Heart left ventricle (tissue), 16 donors: ENCODE results near the gene MVB12B. TPM values are rescaled to one million over a fixed set of nuclear protein-coding genes. Genes with fewer than 3 reads are reported as not detected.
A peak's percentile ranks its signal among the peaks of the same experiment; 100 is the strongest.

ENCODE experiments used
- ATAC-seq, 4 donors: fragments of 200-7000 bp; cut with Tn5 transposase; one replicate each; pipeline ENCODE4 v1.9.1; 2020 to 2022; ENCODE audit warnings: moderate library complexity in 4 of 4, mild to moderate bottlenecking in 3 of 4, moderate number of reproducible peaks in 1 of 4
- DNase-seq, 5 donors: peaks; one replicate each; pipeline ENCODE4 v3.0.0-alpha.2; 2020
- H3K27ac ChIP-seq, 12 donors: fragments of 200-600 bp; sonication (generic) in 4 of 12; one replicate each; pipeline versions ENCODE4 v1.5.0 to v1.8.0; 2016 to 2022; ENCODE audit warnings: mild to moderate bottlenecking in 2 of 12
- H3K27me3 ChIP-seq, 9 donors: fragments of 200-600 bp; sonication (generic) in 2 of 9; one replicate each; pipeline versions ENCODE4 v1.5.1 to v1.8.0; 2016 to 2022; ENCODE audit warnings: mild to moderate bottlenecking in 3 of 9
- H3K36me3 ChIP-seq, 9 donors: fragments of 200-600 bp; sonication (generic) in 2 of 9; one replicate each; pipeline versions ENCODE4 v1.5.0 to v1.8.0; 2018 to 2022; ENCODE audit warnings: mild to moderate bottlenecking in 2 of 9
- H3K4me1 ChIP-seq, 12 donors: fragments of 200-600 bp; sonication (generic) in 4 of 12; one replicate each; pipeline versions ENCODE4 v1.5.0 to v1.8.0; 2016 to 2022; ENCODE audit warnings: mild to moderate bottlenecking in 3 of 12
- H3K4me3 ChIP-seq, 12 donors: fragments of 200-600 bp; sonication (generic) in 4 of 12; one replicate each; pipeline versions ENCODE4 v1.5.0 to v1.8.0; 2017 to 2022; ENCODE audit warnings: mild to moderate bottlenecking in 9 of 12, moderate library complexity in 4 of 12
- H3K9me3 ChIP-seq, 12 donors: fragments of 200-600 bp; sonication (generic) in 4 of 12; one replicate each; pipeline versions ENCODE4 v1.5.0 to v1.8.0; 2016 to 2022; ENCODE audit warnings: mild to moderate bottlenecking in 1 of 12
- CTCF ChIP-seq, 12 donors: fragments of 200-600 bp; sonication (generic) in 4 of 12; IDR thresholded peaks; one replicate each; pipeline versions ENCODE4 v1.5.0 to v1.8.0; 2018 to 2022; ENCODE audit warnings: antibody characterized with exemption in 12 of 12, mild to moderate bottlenecking in 5 of 12
- POLR2A ChIP-seq, 2 donors: fragments of 450-650 bp; IDR thresholded peaks; one replicate each; pipeline ENCODE4 v1.6.1; 2017; ENCODE audit warnings: antibody characterized with exemption in 2 of 2, mild to moderate bottlenecking in 2 of 2, moderate library complexity in 2 of 2
- WGBS, 4 donors: extraction: QIAGEN DNeasy Blood & Tissue Kit in 2 of 4; methylation state at CpG; one replicate each; pipeline versions ENCODE4 v1.1.5 to v1.1.7; 2013 to 2018; 5-methylcytosine and 5-hydroxymethylcytosine counted together
- intact Hi-C, 10 donors: fragments of 100-400 bp; cut with DNase I; formaldehyde crosslinking; loops; one replicate each; pipeline versions ENCODE4 v1.11.1 to v1.14.2; 2022
- polyA plus RNA-seq, 2 donors: library from polyadenylated mRNA; stranded (reverse); fragments of 200-250 nt; gene quantifications; one replicate each; pipeline ENCODE4 v1.2.3, GENCODE V29; 2013
- total RNA-seq, 9 donors: library from RNA; depleted of rRNA in 2 of 9; stranded (reverse); fragments of >200 nt in 2 of 9; fragmentation: NEBNext Ultra II Directional in 3 of 9; extraction: Animal tissue kit (Norgen Biotek cat#: 25700) in 3 of 9; gene quantifications; one replicate each; pipeline versions ENCODE4 v1.1.0 to v1.2.4, GENCODE V29; 2016 to 2023
- donor health status: ischemic (EF 13 %, LVEDD 7.1; RV severe dilation, severe dysfunction).
- donor health status: healthy with polysubstance abuse.
- donor health status: DM: no; HTN: yes; CAD: no.
- donor health status: DM: no; HTN: no; CAD: no.
- donor health status: ischemic (EF 25% LVEDD 6.9; RV normal size, moderate dysfunction).
- donor health status: ischemic (EF 25% LVEDD 5.7; RV mildly dilated, moderate dysfunction).
- donor health status: healthy.
- donor health status: DM: yes; HTN: yes; CAD: no.
- donor health status: ischemic (EF 35%, LVEDD 5.7; RV mildly dilated, moderate dysfunction).
- donor health status: nonischemic (EF 11% LVEDD 7.7; RV severe dilation, severe dysfunction).
- donor health status: DM: yes; HTN: yes; CAD: no.
- donor health status: PGD.
- donor health status: ischemic (EF 29% LVEDD 5.4; RV normal size, mild dysfunction).
- donor health status: nonischemic (EF 23%, LVEDD 6.1; RV moderate dilation, normal function).

The MVB12B gene
- total and polyA plus RNA-seq, 11 donors = 4.9 to 16.2 (median 11.0) TPM

GRCh38 chr9:126354887-126355770 is 28.5 kb downstream of the MVB12B start:
- Histone ChIP-seq H3K36me3 (peaks cover 0 to 4% (median 0%) of the 10 kb centered on the region in 9 donors), H3K4me3 (no peak overlapping the region), H3K4me1 (peaks cover 0 to 30% (median 0%) of the 10 kb centered on the region in 12 donors), H3K9me3 (peaks cover 0 to 45% (median 2%) of the 10 kb centered on the region in 12 donors), H3K27ac (peak overlapping the region in 1 of 12 donors; percentile 43), H3K27me3 (no peaks in the 10 kb centered on the region)
- WGBS, 4 donors = 87 to 91% (median 89%) methylated on average over 12 of the region's 12 CpGs
- no peak for ATAC-seq
- intact Hi-C loops = no loop called here
- DNase-seq = no peak
- TF ChIP-seq CTCF (IDR thresholded peaks at IDR 0.05) (no peak), POLR2A (IDR thresholded peaks at IDR 0.05) (no peak)

DNA sequence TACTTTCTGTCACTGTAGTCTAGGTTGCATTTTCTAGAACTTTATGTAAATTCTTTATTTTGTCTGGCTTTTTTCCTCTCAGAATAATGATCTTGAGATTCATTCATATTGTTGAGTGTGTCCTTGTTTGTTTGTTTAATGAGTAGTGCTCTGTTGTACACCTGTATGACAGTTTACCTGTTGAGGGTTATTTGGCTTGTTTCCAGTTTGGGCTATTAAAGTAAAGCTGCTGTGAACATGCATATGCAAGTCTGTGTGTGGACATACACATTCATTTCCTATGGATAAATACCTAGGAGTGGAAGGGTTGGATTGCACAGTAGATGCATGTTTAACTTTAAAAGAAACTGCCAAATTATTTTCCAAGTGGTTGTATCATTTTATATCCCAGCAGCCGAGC is 30.4 kb downstream of the MVB12B start:
- Histone ChIP-seq H3K9me3 (peaks cover 0 to 48% (median 11%) of the 10 kb centered on the region in 12 donors), H3K36me3 (no peaks in the 10 kb centered on the region), H3K4me3 (no peak overlapping the region), H3K27me3 (no peaks in the 10 kb centered on the region), H3K27ac (no peak overlapping the region), H3K4me1 (peaks cover 0 to 30% (median 0%) of the 10 kb centered on the region in 12 donors)
- ATAC-seq (no peak), DNase-seq (no peak)
- no peak for TF ChIP-seq POLR2A (IDR thresholded peaks at IDR 0.05)
- TF ChIP-seq CTCF (IDR thresholded peaks at IDR 0.05) = no peak
- intact Hi-C loops = no loop called here
- 75 to 84% (median 81%) methylated on average over 1 of the region's 1 CpG for WGBS, 4 donors

DNA sequence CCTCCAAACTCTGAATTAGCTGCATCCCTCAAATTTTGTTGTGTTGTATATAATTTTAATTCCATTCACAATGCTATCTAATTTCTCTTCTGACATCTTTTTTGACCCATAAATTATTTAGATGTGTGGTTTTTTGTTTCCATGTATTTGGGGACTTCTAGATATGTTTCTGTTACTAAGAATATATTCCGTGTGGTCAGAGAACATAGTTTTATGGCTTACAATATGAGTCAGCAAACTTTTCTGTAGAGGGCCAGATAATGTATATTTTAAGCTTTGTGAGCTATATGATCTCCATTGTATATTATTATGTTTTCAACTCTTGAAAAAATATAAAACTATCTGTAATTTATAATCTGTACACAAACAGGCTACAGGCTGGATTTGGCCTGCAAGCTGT is 33.4 kb downstream of the MVB12B start:
- DNase-seq (no peak), ATAC-seq (no peak)
- Histone ChIP-seq H3K36me3 (no peaks in the 10 kb centered on the region), H3K9me3 (peaks cover 0 to 59% (median 17%) of the 10 kb centered on the region in 12 donors), H3K27ac (no peak overlapping the region), H3K4me3 (no peak overlapping the region), H3K27me3 (no peaks in the 10 kb centered on the region), H3K4me1 (peaks cover 0 to 8% (median 0%) of the 10 kb centered on the region in 12 donors)
- TF ChIP-seq CTCF (IDR thresholded peaks at IDR 0.05) = no peak
- TF ChIP-seq POLR2A (IDR thresholded peaks at IDR 0.05) = no peak
- WGBS, 4 donors = 98 to 100% (median 99%) methylated on average over 1 of the region's 1 CpG
- intact Hi-C loops = no loop called here

GRCh38 chr9:126361810-126362238 is 35.2 kb downstream of the MVB12B start:
- TF ChIP-seq CTCF (IDR thresholded peaks at IDR 0.05) (no peak), POLR2A (IDR thresholded peaks at IDR 0.05) (no peak)
- Histone ChIP-seq H3K4me1 (peaks cover 0 to 7% (median 0%) of the 10 kb centered on the region in 12 donors), H3K27me3 (no peaks in the 10 kb centered on the region), H3K4me3 (no peak overlapping the region), H3K36me3 (no peaks in the 10 kb centered on the region), H3K9me3 (peaks cover 0 to 59% (median 17%) of the 10 kb centered on the region in 12 donors), H3K27ac (no peak overlapping the region)
- intact Hi-C loops = no loop called here
- no peak for DNase-seq
- no peak for ATAC-seq
- 95 to 100% (median 98%) methylated on average over 3 of the region's 3 CpGs for WGBS, 4 donors
